KG1 (cell line): ENCODE results near the gene NEU3.
"Not testable (repeated sequence)": the region's sequence is repeated elsewhere in the genome, so short reads cannot be mapped to it uniquely, and the experiment has no call there.

Experiments used
- DNase-seq: peaks from one replicate; lab custom pipeline; 2025; lab: John Stamatoyannopoulos, UW

The NEU3 gene

GRCh38 chr11:74988541-74989259 is at the start of gene NEU3:
TSS of gene NEU3 (plus strand) at chr11:74988933. CDS start at chr11:74989061, 128 bp downstream.
- DNase-seq, result peak; percentile 79

- no peak for DNase-seq
Measured at GRCh38 chr11:74941492-74941891, 47.2 kb upstream of the NEU3 start.

GRCh38 chr11:74942073-74942759 is 46.5 kb upstream of the NEU3 start:
- DNase-seq, result no peak

- peak; percentile 83 for DNase-seq
Measured at GRCh38 chr11:74948546-74948897, 40.2 kb upstream of the NEU3 start.

- DNase-seq, result peak; percentile 94
Measured at GRCh38 chr11:74948898-74949752, 39.6 kb upstream of the NEU3 start, which contains the start of the genes SPCS2 and XRRA1. TSS of gene SPCS2 (plus strand) at chr11:74949266. CDS start at chr11:74949286, 20 bp downstream. TSS of gene XRRA1 (minus strand) at chr11:74949091. CDS start at chr11:74940878, 8,213 bp downstream.

- DNase-seq, result no peak
Measured at GRCh38 chr11:74949753-74950137, 39.0 kb upstream of the NEU3 start.

GRCh38 chr11:74950374-74950969 is 38.3 kb upstream of the NEU3 start:
- DNase-seq, result no peak

GRCh38 chr11:74951226-74951625 is 37.5 kb upstream of the NEU3 start:
- DNase-seq, result no peak

GRCh38 chr11:74952752-74953151 is 36.0 kb upstream of the NEU3 start:
- DNase-seq, result no peak

GRCh38 chr11:74953451-74953850 is 35.3 kb upstream of the NEU3 start:
- DNase-seq, result no peak

GRCh38 chr11:74954199-74954598 is 34.5 kb upstream of the NEU3 start:
- DNase-seq, result no peak

GRCh38 chr11:74956397-74957015 is 32.2 kb upstream of the NEU3 start:
- no peak for DNase-seq

GRCh38 chr11:74957937-74958629 is 30.6 kb upstream of the NEU3 start:
- no peak for DNase-seq

- not testable (repeated sequence) for DNase-seq
Measured at GRCh38 chr11:74960128-74960527, 28.6 kb upstream of the NEU3 start.

- DNase-seq, result no peak
Measured at GRCh38 chr11:74966651-74967050, 22.1 kb upstream of the NEU3 start.

GRCh38 chr11:74970852-74971395 is 17.8 kb upstream of the NEU3 start:
- DNase-seq, result no peak

GRCh38 chr11:74971424-74971823 is 17.3 kb upstream of the NEU3 start:
- DNase-seq, result no peak

GRCh38 chr11:74978041-74978440 is 10.7 kb upstream of the NEU3 start:
- no peak for DNase-seq

GRCh38 chr11:74980634-74981033 is 8.1 kb upstream of the NEU3 start:
- DNase-seq, result no peak

- DNase-seq, result no peak
Measured at GRCh38 chr11:74981888-74982287, 6.8 kb upstream of the NEU3 start.

GRCh38 chr11:74984070-74984469 is 4.7 kb upstream of the NEU3 start:
- DNase-seq, result no peak
